Measurements from ENCODE around the gene CAMTA1.
"Not testable (repeated sequence)": the region's sequence is repeated elsewhere in the genome, so short reads cannot be mapped to it uniquely, and the experiment has no call there.

CAMTA1 gene

GRCh38 chr1:7705908-7706216, 920.6 kb downstream of the CAMTA1 start:
- WGBS, 2 experiments: 60 to 64% methylated on average over 6 to 7 of the region's 7 CpGs
- no peaks in the 10 kb centered on the region for H3K9me3 ChIP-seq (ENCODE audit: control insufficient read depth, low read length)
- peaks cover 22% of the 10 kb centered on the region for H3K4me1 ChIP-seq (ENCODE audit: control insufficient read depth, insufficient read depth, low read length)
- H3K27me3 ChIP-seq (ENCODE audit: control insufficient read depth, insufficient read depth, low read length, poor library complexity, severe bottlenecking): peaks cover 38% of the 10 kb centered on the region
- no peak overlapping the region for H3K4me3 ChIP-seq (ENCODE audit: insufficient read depth, low read depth, low read length)
- no peak overlapping the region for H3K27ac ChIP-seq (ENCODE audit: insufficient read depth, low read depth, low read length, poor library complexity, severe bottlenecking)
- no peaks in the 10 kb centered on the region for H3K36me3 ChIP-seq (ENCODE audit: control insufficient read depth, insufficient read depth, low read length)

- no peak overlapping the region for H3K4me3 ChIP-seq (ENCODE audit: insufficient read depth, low read depth, low read length)
- WGBS, 2 experiments: 87 to 91% methylated on average over 3 to 4 of the region's 4 CpGs
- H3K27me3 ChIP-seq (ENCODE audit: control insufficient read depth, insufficient read depth, low read length, poor library complexity, severe bottlenecking): peaks cover 35% of the 10 kb centered on the region
These were observed 922.3 kb downstream of the CAMTA1 start for GRCh38 chr1:7707527-7707926.

GRCh38 chr1:7708065-7708464, 922.8 kb downstream of the CAMTA1 start:
- H3K4me1 ChIP-seq (ENCODE audit: control insufficient read depth, insufficient read depth, low read length); H3K9me3 ChIP-seq (ENCODE audit: control insufficient read depth, low read length); H3K27ac ChIP-seq (ENCODE audit: insufficient read depth, low read depth, low read length, poor library complexity, severe bottlenecking); H3K4me3 ChIP-seq (ENCODE audit: insufficient read depth, low read depth, low read length); H3K36me3 ChIP-seq (ENCODE audit: control insufficient read depth, insufficient read depth, low read length): not testable (repeated sequence)
- WGBS, 2 experiments: 92 to 93% methylated on average over 4 of the region's 4 CpGs
- H3K27me3 ChIP-seq (ENCODE audit: control insufficient read depth, insufficient read depth, low read length, poor library complexity, severe bottlenecking): peaks cover 30% of the 10 kb centered on the region

More at GRCh38 chr1:7707527-7707926, 922.3 kb downstream of the CAMTA1 start:
- H3K4me1 ChIP-seq (ENCODE audit: control insufficient read depth, insufficient read depth, low read length): peaks cover 11% of the 10 kb centered on the region
- H3K9me3 ChIP-seq (ENCODE audit: control insufficient read depth, low read length): no peaks in the 10 kb centered on the region
- H3K36me3 ChIP-seq (ENCODE audit: control insufficient read depth, insufficient read depth, low read length): no peaks in the 10 kb centered on the region
- H3K27ac ChIP-seq (ENCODE audit: insufficient read depth, low read depth, low read length, poor library complexity, severe bottlenecking): no peak overlapping the region

- Histone ChIP-seq H3K4me3 (ENCODE audit: insufficient read depth, low read depth, low read length) (no peak overlapping the region), H3K27me3 (ENCODE audit: control insufficient read depth, insufficient read depth, low read length, poor library complexity, severe bottlenecking) (peaks cover 10% of the 10 kb centered on the region), H3K9me3 (ENCODE audit: control insufficient read depth, low read length) (no peaks in the 10 kb centered on the region), H3K4me1 (ENCODE audit: control insufficient read depth, insufficient read depth, low read length) (no peaks in the 10 kb centered on the region), H3K36me3 (ENCODE audit: control insufficient read depth, insufficient read depth, low read length) (no peaks in the 10 kb centered on the region), H3K27ac (ENCODE audit: insufficient read depth, low read depth, low read length, poor library complexity, severe bottlenecking) (no peak overlapping the region)
- WGBS, 2 experiments: 94% methylated on average over 3 of the region's 3 CpGs
These were observed 925.6 kb downstream of the CAMTA1 start for GRCh38 chr1:7710859-7711258.

GRCh38 chr1:7712731-7713323, 927.6 kb downstream of the CAMTA1 start:
- Histone ChIP-seq H3K9me3 (ENCODE audit: control insufficient read depth, low read length) (no peaks in the 10 kb centered on the region), H3K36me3 (ENCODE audit: control insufficient read depth, insufficient read depth, low read length) (no peaks in the 10 kb centered on the region), H3K4me1 (ENCODE audit: control insufficient read depth, insufficient read depth, low read length) (no peaks in the 10 kb centered on the region), H3K4me3 (ENCODE audit: insufficient read depth, low read depth, low read length) (no peak overlapping the region), H3K27me3 (ENCODE audit: control insufficient read depth, insufficient read depth, low read length, poor library complexity, severe bottlenecking) (no peaks in the 10 kb centered on the region), H3K27ac (ENCODE audit: insufficient read depth, low read depth, low read length, poor library complexity, severe bottlenecking) (no peak overlapping the region)
- 87 to 88% methylated on average over 8 of the region's 8 CpGs for WGBS, 2 experiments

- Histone ChIP-seq H3K27ac (ENCODE audit: insufficient read depth, low read depth, low read length, poor library complexity, severe bottlenecking) (no peak overlapping the region), H3K4me3 (ENCODE audit: insufficient read depth, low read depth, low read length) (no peak overlapping the region), H3K27me3 (ENCODE audit: control insufficient read depth, insufficient read depth, low read length, poor library complexity, severe bottlenecking) (no peaks in the 10 kb centered on the region), H3K36me3 (ENCODE audit: control insufficient read depth, insufficient read depth, low read length) (no peaks in the 10 kb centered on the region), H3K4me1 (ENCODE audit: control insufficient read depth, insufficient read depth, low read length) (no peaks in the 10 kb centered on the region), H3K9me3 (ENCODE audit: control insufficient read depth, low read length) (no peaks in the 10 kb centered on the region)
- 93 to 95% methylated on average over 4 of the region's 4 CpGs for WGBS, 2 experiments
These were observed 931.3 kb downstream of the CAMTA1 start for GRCh38 chr1:7716506-7716905.

- Histone ChIP-seq H3K36me3 (ENCODE audit: control insufficient read depth, insufficient read depth, low read length) (no peaks in the 10 kb centered on the region), H3K27me3 (ENCODE audit: control insufficient read depth, insufficient read depth, low read length, poor library complexity, severe bottlenecking) (no peaks in the 10 kb centered on the region)
- WGBS, 2 experiments: 78 to 79% methylated on average over 22 of the region's 22 CpGs
These were observed 932.6 kb downstream of the CAMTA1 start for GRCh38 chr1:7717748-7718368.

GRCh38 chr1:7719468-7720094, 934.3 kb downstream of the CAMTA1 start:
- H3K4me3 ChIP-seq (ENCODE audit: insufficient read depth, low read depth, low read length): no peak overlapping the region
- H3K27ac ChIP-seq (ENCODE audit: insufficient read depth, low read depth, low read length, poor library complexity, severe bottlenecking): no peak overlapping the region
- H3K9me3 ChIP-seq (ENCODE audit: control insufficient read depth, low read length): no peaks in the 10 kb centered on the region
- no peaks in the 10 kb centered on the region for H3K27me3 ChIP-seq (ENCODE audit: control insufficient read depth, insufficient read depth, low read length, poor library complexity, severe bottlenecking)
- WGBS, 2 experiments: 91 to 95% methylated on average over 8 of the region's 8 CpGs
- H3K36me3 ChIP-seq (ENCODE audit: control insufficient read depth, insufficient read depth, low read length): no peaks in the 10 kb centered on the region
- no peaks in the 10 kb centered on the region for H3K4me1 ChIP-seq (ENCODE audit: control insufficient read depth, insufficient read depth, low read length)

More at GRCh38 chr1:7717748-7718368, 932.6 kb downstream of the CAMTA1 start:
- H3K4me1 ChIP-seq (ENCODE audit: control insufficient read depth, insufficient read depth, low read length): no peaks in the 10 kb centered on the region
- no peaks in the 10 kb centered on the region for H3K9me3 ChIP-seq (ENCODE audit: control insufficient read depth, low read length)
- no peak overlapping the region for H3K4me3 ChIP-seq (ENCODE audit: insufficient read depth, low read depth, low read length)
- no peak overlapping the region for H3K27ac ChIP-seq (ENCODE audit: insufficient read depth, low read depth, low read length, poor library complexity, severe bottlenecking)

- Histone ChIP-seq H3K9me3 (ENCODE audit: control insufficient read depth, low read length) (no peaks in the 10 kb centered on the region), H3K27ac (ENCODE audit: insufficient read depth, low read depth, low read length, poor library complexity, severe bottlenecking) (no peak overlapping the region), H3K4me3 (ENCODE audit: insufficient read depth, low read depth, low read length) (no peak overlapping the region), H3K36me3 (ENCODE audit: control insufficient read depth, insufficient read depth, low read length) (no peaks in the 10 kb centered on the region), H3K4me1 (ENCODE audit: control insufficient read depth, insufficient read depth, low read length) (no peaks in the 10 kb centered on the region), H3K27me3 (ENCODE audit: control insufficient read depth, insufficient read depth, low read length, poor library complexity, severe bottlenecking) (no peaks in the 10 kb centered on the region)
- WGBS, 2 experiments: 84 to 93% methylated on average over 4 of the region's 5 CpGs
These were observed 936.9 kb downstream of the CAMTA1 start for GRCh38 chr1:7721940-7722669.

GRCh38 chr1:7722670-7723012, 937.4 kb downstream of the CAMTA1 start:
- H3K4me1 ChIP-seq (ENCODE audit: control insufficient read depth, insufficient read depth, low read length): no peaks in the 10 kb centered on the region
- no peak overlapping the region for H3K4me3 ChIP-seq (ENCODE audit: insufficient read depth, low read depth, low read length)
- H3K27me3 ChIP-seq (ENCODE audit: control insufficient read depth, insufficient read depth, low read length, poor library complexity, severe bottlenecking): no peaks in the 10 kb centered on the region
- H3K36me3 ChIP-seq (ENCODE audit: control insufficient read depth, insufficient read depth, low read length): no peaks in the 10 kb centered on the region
- no peaks in the 10 kb centered on the region for H3K9me3 ChIP-seq (ENCODE audit: control insufficient read depth, low read length)
- 88 to 94% methylated on average over 2 of the region's 2 CpGs for WGBS, 2 experiments
- H3K27ac ChIP-seq (ENCODE audit: insufficient read depth, low read depth, low read length, poor library complexity, severe bottlenecking): no peak overlapping the region
